ENCODE measurements around the gene ACER2. TPM values are rescaled to one million over a fixed set of nuclear protein-coding genes. Genes with fewer than 3 reads are reported as not detected.
A peak's percentile ranks its signal among the peaks of the same experiment; 100 is the strongest.

The ACER2 gene
- total and polyA plus RNA-seq, 2 of the 8 experiments (the other 6 are each of a cell fraction or from before 2014, with no cell fraction given): 7.4 to 8.8 TPM

DNA sequence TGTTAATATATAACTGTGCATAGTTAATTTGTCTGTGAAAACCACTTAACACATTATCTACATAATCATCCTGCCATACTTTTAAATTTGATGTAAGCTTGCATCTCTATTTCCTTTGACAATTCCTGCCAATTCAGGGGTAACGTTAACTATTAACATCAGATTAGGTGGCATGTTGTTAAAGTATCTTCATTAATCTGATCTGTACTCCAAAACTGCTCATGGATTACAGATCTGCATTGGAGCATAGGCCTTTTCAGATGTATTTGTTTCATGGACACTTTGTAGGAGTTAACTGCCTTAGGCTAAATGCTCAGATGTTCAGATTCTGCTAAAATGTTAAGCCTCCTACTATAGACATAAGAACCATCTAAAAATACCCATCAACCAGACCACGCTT lies 31.9 kb upstream of the ACER2 start:
- Histone ChIP-seq H3K4me2 (ENCODE audit: insufficient read depth in 1 of 2, low read depth in 2 of 2, low read length in 2 of 2) (peak overlapping the region; percentile 75 to 78; a peak in 2 of 4 replicates), H3K4ac (replicated peaks; ENCODE audit: insufficient read length, low read depth, low read length) (no peak overlapping the region), H3K9me3 (ENCODE audit: insufficient read depth in 2 of 2, low read depth in 1 of 2, low read length in 1 of 2) (no peaks in the 10 kb centered on the region), H2BK12ac (ENCODE audit: low read depth, low read length) (no peak overlapping the region), H3K23ac (ENCODE audit: insufficient read length) (no peak overlapping the region), H4K8ac (ENCODE audit: extremely low read depth, insufficient read depth, low read length) (no peak overlapping the region), H2BK5ac (ENCODE audit: low read depth, low read length) (no peak overlapping the region), H3K9ac (replicated peaks in 1 of 4; ENCODE audit: extremely low read depth in 1 of 4, low read depth in 3 of 4, low read length in 3 of 4) (no peak overlapping the region), H2BK20ac (ENCODE audit: low read length) (no peak overlapping the region), H3K4me3 (ENCODE audit: extremely low read depth in 1 of 4, insufficient read depth in 2 of 4, low read depth in 3 of 4, low read length in 4 of 4) (peak overlapping the region in 1 of 4 experiments; percentile 75; a peak in 2 of 8 replicates), H3K79me1 (ENCODE audit: low read depth, low read length) (no peaks in the 10 kb centered on the region), H2BK120ac (replicated peaks; ENCODE audit: low read depth, low read length) (no peak overlapping the region), H3K27ac (ENCODE audit: low read depth, low read length) (no peak overlapping the region), H2BK15ac (ENCODE audit: low read length) (no peak overlapping the region), H3K36me3 (ENCODE audit: control insufficient read depth in 2 of 4, insufficient read depth in 4 of 4, low read length in 3 of 4) (peaks cover 22 to 74% (median 51%) of the 10 kb centered on the region in 4 experiments), H4K5ac (ENCODE audit: insufficient read length, low read depth, low read length) (no peak overlapping the region), H2AFZ (ENCODE audit: low read length) (no peak overlapping the region), H3K27me3 (replicated peaks in 1 of 4; ENCODE audit: control insufficient read depth in 3 of 4, extremely low read depth in 1 of 4, insufficient read depth in 3 of 4, low read length in 3 of 4) (no peaks in the 10 kb centered on the region), H3K79me2 (ENCODE audit: control insufficient read depth in 1 of 2, insufficient read depth in 2 of 2, low read length in 2 of 2) (peaks cover 7 to 39% of the 10 kb centered on the region in 2 experiments; a peak in 3 of 4 replicates), H3K18ac (ENCODE audit: extremely low read depth, low read length) (no peak overlapping the region), H3K14ac (ENCODE audit: insufficient read length) (no peak overlapping the region), H3K23me2 (ENCODE audit: low read depth, low read length) (peaks cover 9% of the 10 kb centered on the region), H3K56ac (replicated peaks; ENCODE audit: insufficient read length, low read depth, low read length) (no peak overlapping the region), H2AK5ac (ENCODE audit: low read depth, low read length) (no peak overlapping the region), H3K4me1 (replicated peaks in 1 of 4; ENCODE audit: control insufficient read depth in 3 of 4, insufficient read depth in 4 of 4, low read length in 3 of 4) (peaks cover 0 to 7% (median 2%) of the 10 kb centered on the region in 4 experiments; a peak in 2 of 7 replicates), H4K91ac (replicated peaks; ENCODE audit: insufficient read length, low read length) (no peak overlapping the region), H4K20me1 (replicated peaks in 1 of 2; ENCODE audit: control insufficient read depth in 1 of 2, insufficient read depth in 2 of 2, low read length in 2 of 2) (peaks cover 5 to 14% of the 10 kb centered on the region in 2 experiments)
- DNase-seq (ENCODE audit: low read depth in 1 of 2, low spot score in 2 of 2) (no peak), FAIRE-seq (no peak)
- POLR2A ChIA-PET (ENCODE audit: partially characterized antibody): interaction anchor here (0.9 to 6.5 kb wide), 19 partner anchors 14 to 356 kb away, joined by 3 to 113 read pairs (median 4); partner anchors contain the start of gene DENND4C
- CTCF ChIA-PET (ENCODE audit: partially characterized antibody): interaction anchor here (1.2 to 2.3 kb wide), 2 partner anchors 80 to 88 kb away, joined by 3 to 5 read pairs; no protein-coding TSS in a partner anchor
- 91% methylated on average over 2 of the region's 2 CpGs; no CpG with 5 or more reads in 1 of the 2 experiments for WGBS, 2 experiments (ENCODE audit: extremely low coverage in 1 of 2, insufficient coverage in 1 of 2, insufficient read length in 1 of 2, insufficient replicate concordance in 2 of 2, low coverage in 1 of 2, low lambda C conversion rate in 2 of 2, missing lambda C conversion rate in 1 of 2)
- 0 out of 2 replicates have a peak, but pooled peaks have one; percentile 8 for TF ChIP-seq NRF1 (IDR thresholded peaks at IDR 0.05; ENCODE audit: low read depth, low read length)
- TF ChIP-seq CHD1 (IDR thresholded peaks at IDR 0.05; ENCODE audit: low read depth, low read length): no peak
- peak in 1 of 2 experiments; percentile 37; a peak in 1 of 3 replicates for TF ChIP-seq POLR2A (IDR thresholded peaks at IDR 0.05; ENCODE audit: control extremely low read depth in 1 of 2, low read depth in 2 of 2, low read length in 2 of 2)
- no peak for TF ChIP-seq RXRA (IDR thresholded peaks at IDR 0.05; ENCODE audit: insufficient read depth, low read depth, low read length)
- TF ChIP-seq EP300 (IDR thresholded peaks at IDR 0.05; ENCODE audit: borderline replicate concordance in 1 of 2, low read depth in 2 of 2, low read length in 2 of 2): no peak
- TF ChIP-seq, protein P1, sequence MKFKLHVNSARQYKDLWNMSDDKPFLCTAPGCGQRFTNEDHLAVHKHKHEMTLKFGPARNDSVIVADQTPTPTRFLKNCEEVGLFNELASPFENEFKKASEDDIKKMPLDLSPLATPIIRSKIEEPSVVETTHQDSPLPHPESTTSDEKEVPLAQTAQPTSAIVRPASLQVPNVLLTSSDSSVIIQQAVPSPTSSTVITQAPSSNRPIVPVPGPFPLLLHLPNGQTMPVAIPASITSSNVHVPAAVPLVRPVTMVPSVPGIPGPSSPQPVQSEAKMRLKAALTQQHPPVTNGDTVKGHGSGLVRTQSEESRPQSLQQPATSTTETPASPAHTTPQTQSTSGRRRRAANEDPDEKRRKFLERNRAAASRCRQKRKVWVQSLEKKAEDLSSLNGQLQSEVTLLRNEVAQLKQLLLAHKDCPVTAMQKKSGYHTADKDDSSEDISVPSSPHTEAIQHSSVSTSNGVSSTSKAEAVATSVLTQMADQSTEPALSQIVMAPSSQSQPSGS (IDR thresholded peaks at IDR 0.05; ENCODE audit: low read length): no peak
- no peak for TF ChIP-seq CREB1 (IDR thresholded peaks at IDR 0.05)

Measured in H1 (cell line).